Body of pancreas (tissue), 4 donors: ENCODE results near the gene RAB11A. TPM values are rescaled to one million over a fixed set of nuclear protein-coding genes. Genes with fewer than 3 reads are reported as not detected.
"Not testable (repeated sequence)": the region's sequence is repeated elsewhere in the genome, so short reads cannot be mapped to it uniquely, and the experiment has no call there.

ENCODE experiments used
- ATAC-seq: fragments of 150-250 bp; one replicate; pipeline ENCODE4 v1.9.1; 2016
- DNase-seq, 4 donors: peaks; one replicate each; pipeline ENCODE4 v3.0.0-alpha.2; 2019
- H3K27ac ChIP-seq, 4 donors: fragments of 200-600 bp; sonication (generic); 1 replicate in 3 of 4; 2 replicates in 1 of 4; pipeline versions ENCODE4 v1.5.1 to v1.6.1; 2016 to 2019; ENCODE audit warnings: mild to moderate bottlenecking in 1 of 4, mixed read lengths in 1 of 4, moderate library complexity in 1 of 4
- H3K27me3 ChIP-seq, 2 donors: fragments of 200-600 bp; sonication (generic); one replicate each; pipeline ENCODE4 v1.6.0; 2016; ENCODE audit warnings: mild to moderate bottlenecking in 1 of 2
- H3K36me3 ChIP-seq, 2 donors: fragments of 200-600 bp; sonication (generic); replicated peaks in 1 of 2; 2 replicates each; pipeline ENCODE4 v1.5.1; 2016; ENCODE audit warnings: low read depth in 2 of 2; ENCODE audit not compliant: insufficient read depth in 1 of 2
- H3K4me1 ChIP-seq: fragments of 200-600 bp; sonication (generic); one replicate; pipeline ENCODE4 v1.6.0; 2016
- H3K4me3 ChIP-seq, 2 donors: fragments of 200-600 bp; sonication (generic); 1 replicate in 1 of 2; 2 replicates in 1 of 2; pipeline ENCODE4 v1.5.1; 2016 to 2019
- H3K9me3 ChIP-seq, 3 donors: fragments of 200-600 bp; sonication (generic); 1 replicate in 2 of 3; 2 replicates in 1 of 3; pipeline ENCODE4 v1.5.1; 2016
- POLR2A ChIP-seq, 3 donors: fragments of 450-650 bp; IDR thresholded peaks; one replicate each; pipeline ENCODE4 v1.6.1; 2016; ENCODE audit warnings: antibody characterized with exemption in 3 of 3, mild to moderate bottlenecking in 2 of 3
- WGBS, 2 donors: methylation state at CpG; one replicate each; pipeline ENCODE4 v1.1.5; 2017; 5-methylcytosine and 5-hydroxymethylcytosine counted together
- intact Hi-C: fragments of 100-400 bp; cut with DNase I; formaldehyde crosslinking; loops from one replicate; pipeline ENCODE4 v1.15.1; 2023
- total RNA-seq, 2 donors: library from RNA; depleted of rRNA; stranded (reverse); fragments of >200 nt; gene quantifications; one replicate each; pipeline ENCODE4 v1.1.0, GENCODE V29; 2016
- TF ChIP-seq, protein P1 (sequence below), 7 experiments: fragments of 450-650 bp in 4 of 7; fragments of 200-600 bp in 3 of 7; sonication (generic) in 3 of 7; IDR thresholded peaks; one replicate each; pipeline ENCODE4 v1.5.1; 2016 to 2019; ENCODE audit warnings: antibody characterized with exemption in 7 of 7

The RAB11A gene
- total RNA-seq, 2 donors from 2014 or later = 35.3 to 39.4 TPM

DNA sequence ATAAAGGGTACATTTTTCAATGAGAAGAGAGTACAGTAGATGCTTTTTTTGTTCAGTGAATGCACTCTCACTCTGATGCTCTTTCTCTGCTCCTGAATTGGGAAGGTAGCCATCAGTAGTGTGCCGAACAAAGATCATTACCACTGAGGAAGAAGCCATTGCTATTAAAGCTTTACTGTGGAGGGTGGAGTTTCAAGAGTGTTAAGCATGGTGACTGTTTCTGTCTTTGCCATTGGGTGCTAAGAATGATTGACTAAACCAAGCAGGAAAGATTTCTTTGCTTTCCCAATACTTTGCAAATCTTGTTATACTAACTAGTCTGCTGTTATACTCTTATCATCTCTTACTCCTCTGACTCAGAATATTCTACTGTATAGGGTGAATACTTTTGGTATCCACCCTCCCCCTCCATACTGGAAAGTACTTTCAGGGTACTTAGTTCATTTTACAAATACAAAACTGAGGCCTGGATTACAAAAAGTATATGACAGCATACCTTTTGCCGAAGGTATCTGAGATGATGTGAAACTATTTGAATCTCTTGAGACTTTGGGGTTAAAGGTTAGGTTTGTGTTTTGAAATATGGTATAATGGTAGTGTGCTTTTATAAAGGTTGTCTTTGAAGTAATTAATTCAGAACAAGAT lies 1.7 kb downstream of the RAB11A start:
- TF ChIP-seq, protein P1, sequence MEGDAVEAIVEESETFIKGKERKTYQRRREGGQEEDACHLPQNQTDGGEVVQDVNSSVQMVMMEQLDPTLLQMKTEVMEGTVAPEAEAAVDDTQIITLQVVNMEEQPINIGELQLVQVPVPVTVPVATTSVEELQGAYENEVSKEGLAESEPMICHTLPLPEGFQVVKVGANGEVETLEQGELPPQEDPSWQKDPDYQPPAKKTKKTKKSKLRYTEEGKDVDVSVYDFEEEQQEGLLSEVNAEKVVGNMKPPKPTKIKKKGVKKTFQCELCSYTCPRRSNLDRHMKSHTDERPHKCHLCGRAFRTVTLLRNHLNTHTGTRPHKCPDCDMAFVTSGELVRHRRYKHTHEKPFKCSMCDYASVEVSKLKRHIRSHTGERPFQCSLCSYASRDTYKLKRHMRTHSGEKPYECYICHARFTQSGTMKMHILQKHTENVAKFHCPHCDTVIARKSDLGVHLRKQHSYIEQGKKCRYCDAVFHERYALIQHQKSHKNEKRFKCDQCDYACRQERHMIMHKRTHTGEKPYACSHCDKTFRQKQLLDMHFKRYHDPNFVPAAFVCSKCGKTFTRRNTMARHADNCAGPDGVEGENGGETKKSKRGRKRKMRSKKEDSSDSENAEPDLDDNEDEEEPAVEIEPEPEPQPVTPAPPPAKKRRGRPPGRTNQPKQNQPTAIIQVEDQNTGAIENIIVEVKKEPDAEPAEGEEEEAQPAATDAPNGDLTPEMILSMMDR (IDR thresholded peaks at IDR 0.05) = no peak
- TF ChIP-seq POLR2A (IDR thresholded peaks at IDR 0.05) = no peak
- WGBS, 2 donors = 16 to 28% methylated on average over 2 of the region's 2 CpGs
- Histone ChIP-seq H3K9me3 (no peaks in the 10 kb centered on the region), H3K36me3 (no peaks in the 10 kb centered on the region), H3K27ac (peak overlapping the region; percentile 37 to 96 (median 92)), H3K4me3 (peak overlapping the region in 1 of 2 donors; percentile 88), H3K4me1 (peaks cover 37% of the 10 kb centered on the region), H3K27me3 (no peaks in the 10 kb centered on the region)
- intact Hi-C loops = no loop called here
- DNase-seq = no peak
- ATAC-seq = no peak

DNA sequence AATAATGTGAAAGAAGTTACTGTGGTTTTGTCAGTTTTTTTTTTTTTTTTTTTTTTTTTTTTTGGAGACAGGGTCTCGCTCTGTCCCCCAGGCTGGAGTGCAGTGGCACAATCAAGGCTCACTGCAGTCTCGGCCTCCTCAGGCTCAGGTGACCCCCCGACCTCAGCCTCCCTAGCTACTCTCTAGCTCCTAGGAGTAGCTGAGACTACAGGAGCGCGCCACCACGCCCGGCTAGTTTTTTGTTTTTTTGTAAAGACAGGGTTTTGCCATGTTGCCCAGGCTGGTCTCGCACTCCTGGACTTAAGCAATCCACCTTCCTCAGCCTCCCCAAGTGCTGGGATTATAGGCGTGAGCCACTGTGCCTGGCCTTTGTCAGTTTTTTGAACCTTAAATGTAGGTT lies 2.6 kb downstream of the RAB11A start:
- DNase-seq, H3K27me3 ChIP-seq, intact Hi-C loops, ATAC-seq, H3K36me3 ChIP-seq, H3K4me3 ChIP-seq, H3K9me3 ChIP-seq: not testable (repeated sequence)
- WGBS, 2 donors = 89 to 97% methylated on average over 9 of the region's 9 CpGs
- peak overlapping the region in 1 of 4 donors; percentile 96 for H3K27ac ChIP-seq
- H3K4me1 ChIP-seq = peaks cover 37% of the 10 kb centered on the region

DNA sequence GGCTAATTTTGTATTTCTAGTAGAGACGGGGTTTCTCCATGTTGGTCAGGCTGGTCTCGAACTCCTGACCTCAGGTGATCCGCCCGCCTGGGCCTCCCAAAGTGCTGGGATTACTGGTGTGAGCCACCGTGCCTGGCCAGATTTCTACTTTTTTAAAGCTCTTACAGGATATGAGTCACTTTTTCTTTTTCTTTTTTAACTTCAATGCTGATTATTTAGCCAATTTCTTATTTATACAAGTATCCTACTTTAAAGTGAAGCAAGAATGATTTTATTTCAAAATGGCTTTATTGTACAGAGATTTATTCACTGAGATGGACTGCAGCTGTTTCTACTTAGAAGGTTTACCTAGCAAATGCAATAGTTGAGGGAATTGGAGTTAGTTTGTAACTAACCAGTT lies 3.3 kb downstream of the RAB11A start:
- Histone ChIP-seq H3K4me1 (peaks cover 37% of the 10 kb centered on the region), H3K27ac (peak overlapping the region in 1 of 4 donors; percentile 5)
- DNase-seq, ATAC-seq, intact Hi-C loops, H3K27me3 ChIP-seq, H3K36me3 ChIP-seq, H3K4me3 ChIP-seq, H3K9me3 ChIP-seq: not testable (repeated sequence)
- WGBS, 2 donors = 86 to 94% methylated on average over 5 of the region's 5 CpGs

DNA sequence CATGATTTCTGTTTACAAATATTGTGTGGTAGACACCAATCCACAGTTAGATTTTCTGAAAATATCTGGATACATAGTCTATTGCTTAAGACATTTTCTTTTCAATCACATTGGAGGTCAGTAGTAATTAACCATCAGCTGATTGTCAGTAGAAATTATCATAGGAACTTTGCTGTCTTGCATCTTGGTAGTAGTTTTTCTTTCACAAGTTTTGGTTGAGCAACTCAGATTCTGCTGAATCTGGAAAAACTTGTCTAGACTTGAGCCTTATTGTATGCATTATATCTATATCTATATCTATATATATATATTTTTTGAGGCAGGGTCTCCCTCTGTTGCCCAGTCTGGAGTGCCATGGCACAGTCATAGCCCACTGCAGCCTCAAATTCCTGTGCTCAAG lies 4.0 kb downstream of the RAB11A start:
- H3K36me3 ChIP-seq = peaks cover 0 to 11% of the 10 kb centered on the region in 2 donors

DNA sequence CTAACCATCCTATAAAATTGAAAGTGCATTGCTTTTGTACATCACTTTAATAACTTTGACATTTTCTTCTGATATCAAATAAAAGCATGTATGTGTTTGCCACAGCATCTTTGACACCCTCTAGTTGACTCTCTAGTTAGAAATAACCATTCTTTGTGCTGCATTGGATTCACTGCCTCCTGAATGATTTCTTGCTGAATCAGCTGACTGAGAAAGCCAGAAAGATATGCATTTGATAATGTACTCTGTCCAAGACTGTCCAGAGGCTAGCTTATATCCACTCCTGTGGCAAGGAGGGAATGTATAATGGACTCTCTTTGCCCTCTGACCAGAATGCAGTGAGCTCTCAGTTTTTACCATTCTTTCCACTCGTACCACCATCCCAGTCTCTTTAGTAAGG lies 6.2 kb downstream of the RAB11A start:
- intact Hi-C loops = no loop called here
- TF ChIP-seq, protein P1 (IDR thresholded peaks at IDR 0.05) = no peak
- TF ChIP-seq POLR2A (IDR thresholded peaks at IDR 0.05) = no peak
- Histone ChIP-seq H3K4me3 (no peak overlapping the region), H3K27me3 (no peaks in the 10 kb centered on the region), H3K4me1 (peaks cover 33% of the 10 kb centered on the region), H3K9me3 (no peaks in the 10 kb centered on the region), H3K27ac (no peak overlapping the region), H3K36me3 (peaks cover 0 to 15% of the 10 kb centered on the region in 2 donors)
- 93 to 96% methylated on average over 1 of the region's 1 CpG for WGBS, 2 donors
- DNase-seq (no peak), ATAC-seq (no peak)

More for the DNA sequence above, 4.0 kb downstream of the RAB11A start:
- intact Hi-C loops = no loop called here
- no peak for DNase-seq
- peaks cover 37% of the 10 kb centered on the region for H3K4me1 ChIP-seq
- TF ChIP-seq, protein P1 (IDR thresholded peaks at IDR 0.05) = no peak
- no peak for TF ChIP-seq POLR2A (IDR thresholded peaks at IDR 0.05)
- ATAC-seq = no peak
- H3K27ac ChIP-seq = no peak overlapping the region
- H3K4me3 ChIP-seq = no peak overlapping the region
- H3K9me3 ChIP-seq = no peaks in the 10 kb centered on the region
- no peaks in the 10 kb centered on the region for H3K27me3 ChIP-seq

DNA sequence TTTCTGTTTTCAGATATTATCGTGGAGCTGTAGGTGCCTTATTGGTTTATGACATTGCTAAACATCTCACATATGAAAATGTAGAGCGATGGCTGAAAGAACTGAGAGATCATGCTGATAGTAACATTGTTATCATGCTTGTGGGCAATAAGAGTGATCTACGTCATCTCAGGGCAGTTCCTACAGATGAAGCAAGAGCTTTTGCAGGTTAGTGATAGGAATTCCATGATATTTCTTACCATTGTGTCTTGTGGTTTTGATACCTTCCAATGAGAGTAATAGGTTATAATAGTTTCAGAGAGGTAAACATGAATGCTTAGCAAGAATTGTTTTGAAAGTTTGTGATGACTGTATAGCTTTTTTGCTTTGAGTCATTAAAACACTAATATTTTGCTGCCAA lies 8.5 kb downstream of the RAB11A start:
- DNase-seq (no peak), ATAC-seq (no peak)
- Histone ChIP-seq H3K9me3 (no peaks in the 10 kb centered on the region), H3K4me1 (peaks cover 12% of the 10 kb centered on the region), H3K27me3 (no peaks in the 10 kb centered on the region), H3K36me3 (peaks cover 0 to 15% of the 10 kb centered on the region in 2 donors), H3K27ac (no peak overlapping the region), H3K4me3 (no peak overlapping the region)
- no peak for TF ChIP-seq POLR2A (IDR thresholded peaks at IDR 0.05)
- TF ChIP-seq, protein P1 (IDR thresholded peaks at IDR 0.05) = no peak
- intact Hi-C loops = no loop called here
- WGBS, 2 donors = 89% methylated on average over 3 of the region's 3 CpGs
